ENCODE results near the gene CXorf65.
A peak's percentile ranks its signal among the peaks of the same experiment; 100 is the strongest.

Gene CXorf65

DNA sequence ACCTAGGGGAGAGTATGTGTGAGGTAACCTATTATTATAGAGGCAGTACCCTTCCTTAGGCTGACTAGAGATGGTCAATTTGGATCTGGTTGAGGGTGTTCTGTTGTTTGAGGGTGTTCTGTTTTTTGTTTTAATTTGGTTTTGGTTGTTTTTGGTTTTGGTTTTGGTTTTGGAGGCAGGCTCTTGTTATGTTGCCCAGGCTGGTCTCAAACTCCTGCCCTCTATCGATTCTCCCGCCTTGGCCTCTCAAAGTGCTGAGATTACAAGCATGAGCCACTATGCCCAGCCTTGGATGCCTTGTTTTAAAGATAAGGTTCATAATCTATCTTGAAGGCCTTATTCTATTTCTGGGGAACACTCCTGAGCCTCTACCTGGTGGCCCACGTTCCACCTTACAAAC lies 912 bp downstream of the CXorf65 start:
- H3K27ac ChIP-seq (replicated peaks; ENCODE audit: low read length) = no peak overlapping the region
- no CpG with 5 or more reads among the region's 3 CpGs for WGBS, 2 donors (ENCODE audit: extremely low coverage in 2 of 2, insufficient read length in 2 of 2, insufficient replicate concordance in 1 of 2)
- H4K91ac ChIP-seq (ENCODE audit: low read depth, low read length, poor library complexity) = no peak overlapping the region

DNA sequence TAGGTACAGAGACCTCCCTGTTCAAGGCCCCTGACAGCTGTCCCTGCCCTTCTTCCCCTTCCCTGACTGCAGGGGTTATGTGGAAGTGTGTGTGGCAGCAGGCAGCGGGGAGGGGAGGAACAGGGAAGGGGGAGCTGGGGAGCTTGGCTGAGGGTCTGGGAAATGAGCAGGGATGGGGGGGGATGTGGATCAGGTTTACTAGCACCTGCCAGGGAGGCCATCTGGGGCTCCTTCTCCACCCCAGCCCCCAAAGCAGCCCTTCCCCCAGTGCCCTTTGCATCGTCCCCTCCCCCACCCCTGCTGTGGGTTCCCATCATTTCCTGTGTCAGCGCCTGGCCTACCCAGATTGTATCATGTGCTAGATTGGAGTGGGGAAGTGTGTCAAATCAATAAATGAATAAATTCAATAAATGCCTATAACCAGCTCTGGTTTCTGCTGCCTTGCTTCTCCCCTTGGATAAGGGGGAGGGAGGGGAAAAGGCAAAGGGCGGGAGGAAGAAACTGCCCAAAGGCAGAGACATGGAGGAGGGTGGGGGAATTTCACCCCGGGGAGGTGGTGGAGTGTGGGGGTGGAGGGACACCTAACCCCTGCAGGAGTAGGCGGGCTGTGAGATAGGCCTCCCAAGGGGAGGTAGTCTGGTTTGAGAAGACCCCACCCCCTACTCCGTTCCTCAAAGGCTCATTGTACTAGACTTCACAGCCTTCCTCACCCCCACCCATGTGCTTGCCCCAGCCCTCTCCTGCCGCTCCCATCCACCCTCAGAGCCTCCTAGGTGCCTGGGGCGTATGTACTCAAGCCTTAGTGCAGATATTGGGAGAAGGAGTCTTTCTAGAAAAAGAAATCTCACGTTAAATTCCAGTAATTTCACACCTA lies 3.2 kb downstream of the CXorf65 start:
- Histone ChIP-seq H3K18ac (ENCODE audit: low read length) (no peak overlapping the region), H3K4me2 (ENCODE audit: insufficient read depth, low read length, poor library complexity, severe bottlenecking) (no peak overlapping the region), H3K23ac (ENCODE audit: low read depth, low read length, poor library complexity) (no peak overlapping the region), H3K27ac (replicated peaks; ENCODE audit: low read length) (peak overlapping the region; percentile 72), H2BK120ac (ENCODE audit: low read depth, low read length) (no peak overlapping the region), H2BK5ac (ENCODE audit: low read length) (no peak overlapping the region), H4K91ac (ENCODE audit: low read depth, low read length, poor library complexity) (no peak overlapping the region), H3K4me1 (ENCODE audit: control insufficient read depth in 2 of 2, insufficient read depth in 1 of 2, low read depth in 1 of 2, low read length in 2 of 2) (peaks cover 16 to 19% of the 10 kb centered on the region in 2 donors), H3K4me3 (ENCODE audit: low read length in 2 of 2) (no peak overlapping the region), H3K14ac (ENCODE audit: low read length) (no peak overlapping the region), H3K4ac (ENCODE audit: low read length) (no peak overlapping the region), H4K8ac (ENCODE audit: low read depth, low read length) (peak overlapping the region; percentile 43), H3K9ac (ENCODE audit: low read depth, low read length, poor library complexity) (no peak overlapping the region), H2AK5ac (ENCODE audit: low read depth, low read length) (no peak overlapping the region), H2AFZ (ENCODE audit: low read length) (peak overlapping the region; percentile 78), H2BK15ac (ENCODE audit: low read length) (no peak overlapping the region), H2BK12ac (ENCODE audit: low read length) (no peak overlapping the region), H3K36me3 (replicated peaks in 1 of 2; ENCODE audit: control insufficient read depth in 2 of 2, insufficient read depth in 2 of 2, low read length in 2 of 2) (no peaks in the 10 kb centered on the region), H3K79me1 (ENCODE audit: low read depth, low read length) (no peaks in the 10 kb centered on the region), H3K27me3 (ENCODE audit: control insufficient read depth in 3 of 3, insufficient read depth in 3 of 3, low read depth in 1 of 3, low read length in 3 of 3) (peaks cover 0 to 14% (median 0%) of the 10 kb centered on the region in 3 experiments), H3K9me3 (replicated peaks in 1 of 2; ENCODE audit: control insufficient read depth in 2 of 2, insufficient read depth in 1 of 2, low read depth in 1 of 2, low read length in 2 of 2) (no peaks in the 10 kb centered on the region)
- DNase-seq (ENCODE audit: low spot score) = no peak
- WGBS, 2 donors (ENCODE audit: extremely low coverage in 2 of 2, insufficient read length in 2 of 2, insufficient replicate concordance in 1 of 2) = no CpG with 5 or more reads among the region's 10 CpGs

More for the DNA sequence above, 912 bp downstream of the CXorf65 start:
- Histone ChIP-seq H2AFZ (ENCODE audit: low read length) (no peak overlapping the region), H2BK5ac (ENCODE audit: low read length) (no peak overlapping the region), H3K4ac (ENCODE audit: low read length) (no peak overlapping the region), H2AK5ac (ENCODE audit: low read depth, low read length) (no peak overlapping the region), H3K4me1 (ENCODE audit: control insufficient read depth in 2 of 2, insufficient read depth in 1 of 2, low read depth in 1 of 2, low read length in 2 of 2) (peaks cover 14 to 16% of the 10 kb centered on the region in 2 donors), H3K18ac (ENCODE audit: low read length) (no peak overlapping the region), H3K4me2 (ENCODE audit: insufficient read depth, low read length, poor library complexity, severe bottlenecking) (no peak overlapping the region), H3K4me3 (ENCODE audit: low read length in 2 of 2) (no peak overlapping the region), H3K23ac (ENCODE audit: low read depth, low read length, poor library complexity) (no peak overlapping the region), H3K36me3 (replicated peaks in 1 of 2; ENCODE audit: control insufficient read depth in 2 of 2, insufficient read depth in 2 of 2, low read length in 2 of 2) (no peaks in the 10 kb centered on the region), H3K9me3 (replicated peaks in 1 of 2; ENCODE audit: control insufficient read depth in 2 of 2, insufficient read depth in 1 of 2, low read depth in 1 of 2, low read length in 2 of 2) (no peaks in the 10 kb centered on the region), H2BK12ac (ENCODE audit: low read length) (no peak overlapping the region), H3K27me3 (ENCODE audit: control insufficient read depth in 3 of 3, insufficient read depth in 3 of 3, low read depth in 1 of 3, low read length in 3 of 3) (peaks cover 0 to 11% (median 0%) of the 10 kb centered on the region in 3 experiments), H3K79me1 (ENCODE audit: low read depth, low read length) (no peaks in the 10 kb centered on the region), H3K9ac (ENCODE audit: low read depth, low read length, poor library complexity) (no peak overlapping the region), H2BK15ac (ENCODE audit: low read length) (no peak overlapping the region), H4K8ac (ENCODE audit: low read depth, low read length) (no peak overlapping the region), H2BK120ac (ENCODE audit: low read depth, low read length) (no peak overlapping the region), H3K14ac (ENCODE audit: low read length) (no peak overlapping the region)
- DNase-seq (ENCODE audit: low spot score) = no peak

DNA sequence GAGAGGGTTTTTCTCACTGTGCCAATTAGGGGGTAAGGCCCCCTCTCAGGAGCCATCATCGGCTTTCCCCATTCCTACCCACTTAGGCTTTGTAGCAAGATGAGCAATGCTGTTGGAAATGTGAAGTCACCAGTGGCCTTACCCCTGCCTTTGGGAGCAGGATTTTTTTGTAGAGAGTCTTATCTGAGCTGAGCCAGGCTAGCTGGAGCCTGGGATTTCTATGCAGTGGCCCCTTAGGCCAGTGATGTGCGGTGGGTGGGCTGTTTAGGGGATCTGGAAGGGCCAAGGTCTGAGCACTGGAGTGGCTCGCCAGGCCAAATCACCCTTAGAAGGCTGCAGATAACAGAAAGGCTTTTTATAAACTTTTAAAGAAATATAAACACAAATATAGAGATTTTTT lies 4.2 kb downstream of the CXorf65 start:
- WGBS, 2 donors (ENCODE audit: extremely low coverage in 2 of 2, insufficient read length in 2 of 2, insufficient replicate concordance in 1 of 2) = no CpG with 5 or more reads among the region's 3 CpGs
- H2AFZ ChIP-seq (ENCODE audit: low read length) = no peak overlapping the region
- no peak overlapping the region for H3K4me2 ChIP-seq (ENCODE audit: insufficient read depth, low read length, poor library complexity, severe bottlenecking)

More for the DNA sequence above, 4.2 kb downstream of the CXorf65 start:
- H3K18ac ChIP-seq (ENCODE audit: low read length) = no peak overlapping the region
- H3K9ac ChIP-seq (ENCODE audit: low read depth, low read length, poor library complexity) = no peak overlapping the region
- H3K79me1 ChIP-seq (ENCODE audit: low read depth, low read length) = no peaks in the 10 kb centered on the region
- no peaks in the 10 kb centered on the region for H3K9me3 ChIP-seq (replicated peaks in 1 of 2; ENCODE audit: control insufficient read depth in 2 of 2, insufficient read depth in 1 of 2, low read depth in 1 of 2, low read length in 2 of 2)
- no peaks in the 10 kb centered on the region for H3K36me3 ChIP-seq (replicated peaks in 1 of 2; ENCODE audit: control insufficient read depth in 2 of 2, insufficient read depth in 2 of 2, low read length in 2 of 2)
- no peak for DNase-seq (ENCODE audit: low spot score)
- no peak overlapping the region for H3K27ac ChIP-seq (replicated peaks; ENCODE audit: low read length)
- H2BK12ac ChIP-seq (ENCODE audit: low read length) = no peak overlapping the region
- H3K4ac ChIP-seq (ENCODE audit: low read length) = no peak overlapping the region
- no peak overlapping the region for H3K4me3 ChIP-seq (ENCODE audit: low read length in 2 of 2)
- no peak overlapping the region for H2BK15ac ChIP-seq (ENCODE audit: low read length)
- peaks cover 0 to 20% (median 2%) of the 10 kb centered on the region in 3 experiments for H3K27me3 ChIP-seq (ENCODE audit: control insufficient read depth in 3 of 3, insufficient read depth in 3 of 3, low read depth in 1 of 3, low read length in 3 of 3)
- H3K4me1 ChIP-seq (ENCODE audit: control insufficient read depth in 2 of 2, insufficient read depth in 1 of 2, low read depth in 1 of 2, low read length in 2 of 2) = peaks cover 16 to 17% of the 10 kb centered on the region in 2 donors
- H2BK120ac ChIP-seq (ENCODE audit: low read depth, low read length) = no peak overlapping the region
- no peak overlapping the region for H4K8ac ChIP-seq (ENCODE audit: low read depth, low read length)
- H4K91ac ChIP-seq (ENCODE audit: low read depth, low read length, poor library complexity) = no peak overlapping the region
- no peak overlapping the region for H3K14ac ChIP-seq (ENCODE audit: low read length)
- no peak overlapping the region for H2AK5ac ChIP-seq (ENCODE audit: low read depth, low read length)
- H3K23ac ChIP-seq (ENCODE audit: low read depth, low read length, poor library complexity) = no peak overlapping the region
- H2BK5ac ChIP-seq (ENCODE audit: low read length) = no peak overlapping the region
